Keratinocyte (primary cell): Measurements from ENCODE around the gene REX1BD.
"Not testable (repeated sequence)": the region's sequence is repeated elsewhere in the genome, so short reads cannot be mapped to it uniquely, and the experiment has no call there.

Source experiments
- CTCF ChIP-seq, 3 experiments: IDR thresholded peaks in 1 of 3; conservative IDR thresholded peaks in 1 of 3; optimal IDR thresholded peaks in 1 of 3; 2 replicates in 2 of 3; 3 replicates in 1 of 3; pipeline versions ENCODE3 to v1.5.1; 2011; ENCODE audit warnings: low read length in 3 of 3, mild to moderate bottlenecking in 3 of 3, moderate library complexity in 2 of 3, control low read depth in 1 of 3, inconsistent platforms in 1 of 3; ENCODE audit not compliant: insufficient read depth in 2 of 3; ENCODE audit errors: extremely low read depth in 1 of 3
- EZH2 ChIP-seq: IDR thresholded peaks from one replicate; pipeline ENCODE4 v1.6.1; 2012; ENCODE audit warnings: inconsistent platforms, mild to moderate bottlenecking, low read length, moderate library complexity

GRCh38 chr19:18540200-18540599 lies 48.4 kb upstream of the REX1BD start:
- not testable (repeated sequence) for TF ChIP-seq CTCF (optimal IDR thresholded peaks at IDR 0.05 in 1 of 3, IDR thresholded peaks at IDR 0.05 in 1 of 3, conservative IDR thresholded peaks at IDR 0.05 in 1 of 3; ENCODE audit: extremely low read depth in 1 of 3, insufficient read depth in 2 of 3, low read length in 3 of 3); EZH2
